ENCODE results near the gene PLD5.

GRCh38 chr1:242237051-242237450, 287.4 kb downstream of the PLD5 start:
- TF ChIP-seq CTCF (IDR thresholded peaks at IDR 0.05; ENCODE audit: extremely low read depth in 1 of 2, insufficient read depth in 1 of 2, low read depth in 1 of 2, low read length in 2 of 2) (no peak), FOS (IDR thresholded peaks at IDR 0.05; ENCODE audit: borderline replicate concordance, insufficient read depth, low read length) (no peak), POLR2AphosphoS5 (IDR thresholded peaks at IDR 0.05; ENCODE audit: insufficient read depth, low read depth, low read length) (no peak), MAX (IDR thresholded peaks at IDR 0.05; ENCODE audit: insufficient read depth, insufficient read length) (no peak)

All from endothelial cell of umbilical vein (primary cell).